Kidney epithelial cell (primary cell): ENCODE results near the gene CBLB. TPM values are rescaled to one million over a fixed set of nuclear protein-coding genes. Genes with fewer than 3 reads are reported as not detected.
A peak's percentile ranks its signal among the peaks of the same experiment; 100 is the strongest.

ENCODE experiments used
- DNase-seq: peaks from one replicate; pipeline ENCODE4 v3.0.0-alpha.2; 2010; ENCODE audit warnings: low read depth
- H3K27me3 ChIP-seq: 2 replicates; pipeline ENCODE4 v1.6.0; 2011; ENCODE audit warnings: low read length; ENCODE audit not compliant: control insufficient read depth, insufficient read depth
- H3K36me3 ChIP-seq: 2 replicates; pipeline ENCODE4 v1.5.1; 2011; ENCODE audit warnings: low read length; ENCODE audit not compliant: control insufficient read depth, insufficient read depth
- H3K4me3 ChIP-seq: 2 replicates; pipeline ENCODE4 v1.5.1; 2011; ENCODE audit warnings: low read depth, mild to moderate bottlenecking, control low read depth, low read length
- CTCF ChIP-seq: IDR thresholded peaks from 2 replicates; pipeline ENCODE4 v1.5.1; 2011; ENCODE audit warnings: mild to moderate bottlenecking, moderate library complexity, low read length, control low read depth, inconsistent platforms; ENCODE audit not compliant: insufficient read depth, poor library complexity, severe bottlenecking
- total RNA-seq: library from RNA; depleted of rRNA; stranded (reverse); fragments of >200 nt; gene quantifications from 2 replicates; pipeline ENCODE4 v1.2.3, GENCODE V29; 2015

The CBLB gene
- total RNA-seq, 1 donor from 2014 or later = 27.2 TPM

GRCh38 chr3:105752791-105753415, 115.9 kb downstream of the CBLB start:
- no peak for DNase-seq
- no peak for TF ChIP-seq CTCF
- Histone ChIP-seq H3K4me3 (no peak overlapping the region), H3K27me3 (no peaks in the 10 kb centered on the region), H3K36me3 (no peaks in the 10 kb centered on the region)

DNA sequence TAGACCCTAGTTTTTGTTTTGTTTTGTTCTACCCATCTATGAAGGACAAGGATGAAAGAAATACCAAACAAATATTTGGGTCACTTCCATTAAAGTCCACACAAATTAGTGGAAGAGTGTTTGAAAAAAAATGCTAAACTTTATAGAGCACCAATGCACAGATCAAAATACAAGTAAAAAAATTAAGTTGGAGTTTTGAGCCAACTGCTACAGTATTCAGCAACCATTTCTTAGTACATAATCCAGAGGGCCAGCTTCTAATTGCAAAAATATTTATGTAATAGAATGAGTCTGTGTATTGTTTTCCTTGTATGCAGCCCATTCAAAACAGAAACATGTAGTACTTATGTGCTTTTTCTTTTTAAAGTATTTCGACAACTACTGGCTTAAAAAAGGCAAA, 121.1 kb downstream of the CBLB start:
- H3K27me3 ChIP-seq = no peaks in the 10 kb centered on the region
- H3K36me3 ChIP-seq = no peaks in the 10 kb centered on the region
- no peak overlapping the region for H3K4me3 ChIP-seq
- no peak for DNase-seq
- no peak for TF ChIP-seq CTCF

GRCh38 chr3:105747060-105747541, 121.7 kb downstream of the CBLB start:
- no peak for TF ChIP-seq CTCF
- no peaks in the 10 kb centered on the region for H3K27me3 ChIP-seq
- peak; percentile 21 for DNase-seq
- H3K36me3 ChIP-seq = no peaks in the 10 kb centered on the region
- H3K4me3 ChIP-seq = no peak overlapping the region

DNA sequence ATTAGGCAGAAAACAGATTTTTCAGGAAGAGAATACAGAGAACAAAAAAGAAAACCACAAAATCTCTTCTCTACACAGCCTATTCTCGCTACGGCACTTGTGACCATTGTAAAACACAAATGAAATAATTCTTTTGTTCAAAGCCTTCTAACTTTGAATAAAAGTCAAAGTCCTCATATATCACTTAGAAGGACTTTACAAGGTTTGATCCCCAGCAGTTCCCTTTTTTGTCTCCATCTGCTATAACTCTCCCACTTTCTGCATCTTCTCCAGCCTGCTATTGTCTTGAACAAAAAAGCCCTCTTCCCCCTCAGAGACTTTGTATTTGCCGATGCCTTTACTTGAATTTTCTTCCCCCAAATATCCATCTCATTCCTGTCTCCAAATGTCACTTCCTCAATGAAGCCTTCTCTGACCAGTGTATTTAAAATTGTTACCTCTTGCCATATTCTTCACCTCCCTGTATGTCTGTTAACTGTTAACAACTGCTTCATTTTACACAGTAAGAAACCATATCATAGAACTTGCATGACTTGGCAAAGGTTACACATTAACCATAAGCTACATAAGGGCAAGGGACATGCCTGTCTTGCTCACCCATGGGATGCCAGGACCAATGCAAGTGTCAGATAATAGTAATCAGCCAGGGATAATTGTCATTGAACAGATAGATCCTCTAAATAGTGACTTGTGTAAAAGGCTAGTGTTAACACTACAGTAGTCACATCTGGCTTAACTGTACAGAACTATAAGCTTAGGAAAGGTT, 122.4 kb downstream of the CBLB start:
- no peak for DNase-seq
- no peak for TF ChIP-seq CTCF

GRCh38 chr3:105745046-105745445, 123.8 kb downstream of the CBLB start:
- DNase-seq = no peak
- no peak for TF ChIP-seq CTCF
- no peaks in the 10 kb centered on the region for H3K27me3 ChIP-seq
- no peaks in the 10 kb centered on the region for H3K36me3 ChIP-seq
- H3K4me3 ChIP-seq = no peak overlapping the region

More for the DNA sequence above, 122.4 kb downstream of the CBLB start:
- Histone ChIP-seq H3K4me3 (no peak overlapping the region), H3K27me3 (no peaks in the 10 kb centered on the region), H3K36me3 (no peaks in the 10 kb centered on the region)
